SH-SY5Y (cell line): ENCODE results near the gene CHID1.

Experiments used
- GATA2 ChIP-seq: IDR thresholded peaks from 2 replicates; pipeline ENCODE4 v1.6.1; 2011; ENCODE audit warnings: mild to moderate bottlenecking, low read depth, low read length
- GATA3 ChIP-seq: IDR thresholded peaks from 2 replicates; pipeline ENCODE4 v1.6.1; 2011; ENCODE audit warnings: low read depth, mild to moderate bottlenecking, low read length, moderate library complexity

DNA sequence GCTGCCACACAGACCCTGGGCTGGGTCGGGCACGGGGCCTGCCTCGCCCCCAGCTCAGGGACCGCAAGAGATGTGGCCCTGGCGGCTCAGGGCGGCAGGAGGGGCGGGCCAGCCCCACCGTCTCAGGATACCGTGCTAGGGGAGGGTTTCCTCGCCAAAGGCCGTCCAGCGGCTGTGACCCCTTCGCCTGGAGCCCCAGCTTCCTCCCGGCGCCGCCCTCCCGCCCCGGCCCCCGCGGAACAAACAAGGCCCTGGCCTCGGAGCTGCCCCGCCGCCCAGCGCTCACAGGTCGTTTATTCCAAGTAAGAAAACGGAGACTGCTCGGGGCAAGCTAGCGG lies 14.5 kb upstream of the CHID1 start:
- no peak for TF ChIP-seq GATA2
- no peak for TF ChIP-seq GATA3
